Inflammatory macrophage (primary cell): ENCODE results near the gene RHEB.

Experiments used
- DNase-seq, 2 donors: peaks; one replicate each; pipeline ENCODE4 v3.0.0-alpha.2; 2020 to 2022

Gene RHEB

DNA sequence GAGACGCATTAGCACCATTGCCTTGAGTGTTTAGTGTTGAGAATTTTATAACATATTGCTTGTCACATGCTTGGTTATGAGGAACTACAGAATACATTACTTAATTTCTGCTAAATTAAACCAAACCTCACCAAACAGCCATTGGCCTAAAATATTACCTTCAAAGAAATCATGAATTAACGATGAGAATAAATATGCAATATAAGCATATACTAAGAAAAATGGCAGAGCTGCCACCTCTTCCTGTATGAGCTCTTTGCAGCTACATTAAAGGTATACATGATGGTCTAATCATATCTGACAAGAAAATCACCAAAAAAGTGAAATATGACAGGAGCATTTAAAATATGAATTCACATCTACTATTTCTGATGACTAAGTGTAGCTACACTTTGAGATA, 5.2 kb upstream of the RHEB start:
- DNase-seq, result peak in 1 of 2 donors; percentile 32

DNA sequence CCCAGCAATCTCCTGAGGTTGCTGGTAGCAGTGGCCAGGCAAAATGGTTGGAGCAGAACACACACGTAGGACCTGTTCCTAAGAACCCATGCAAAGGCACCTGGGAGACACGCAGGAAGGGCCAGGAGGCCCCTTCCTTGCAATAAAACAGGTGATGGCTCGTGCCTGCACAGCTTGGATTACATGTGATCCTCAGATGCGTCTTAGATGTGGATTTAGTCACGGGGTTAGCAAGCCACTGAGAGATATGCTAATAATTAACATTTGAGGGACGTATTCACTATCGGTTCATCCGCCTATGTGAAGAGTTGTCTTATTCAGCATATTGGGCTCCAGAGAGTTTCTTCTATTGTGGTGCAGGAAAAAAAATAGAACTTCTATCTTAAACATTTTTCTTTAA, 4.6 kb upstream of the RHEB start:
- DNase-seq, result no peak

DNA sequence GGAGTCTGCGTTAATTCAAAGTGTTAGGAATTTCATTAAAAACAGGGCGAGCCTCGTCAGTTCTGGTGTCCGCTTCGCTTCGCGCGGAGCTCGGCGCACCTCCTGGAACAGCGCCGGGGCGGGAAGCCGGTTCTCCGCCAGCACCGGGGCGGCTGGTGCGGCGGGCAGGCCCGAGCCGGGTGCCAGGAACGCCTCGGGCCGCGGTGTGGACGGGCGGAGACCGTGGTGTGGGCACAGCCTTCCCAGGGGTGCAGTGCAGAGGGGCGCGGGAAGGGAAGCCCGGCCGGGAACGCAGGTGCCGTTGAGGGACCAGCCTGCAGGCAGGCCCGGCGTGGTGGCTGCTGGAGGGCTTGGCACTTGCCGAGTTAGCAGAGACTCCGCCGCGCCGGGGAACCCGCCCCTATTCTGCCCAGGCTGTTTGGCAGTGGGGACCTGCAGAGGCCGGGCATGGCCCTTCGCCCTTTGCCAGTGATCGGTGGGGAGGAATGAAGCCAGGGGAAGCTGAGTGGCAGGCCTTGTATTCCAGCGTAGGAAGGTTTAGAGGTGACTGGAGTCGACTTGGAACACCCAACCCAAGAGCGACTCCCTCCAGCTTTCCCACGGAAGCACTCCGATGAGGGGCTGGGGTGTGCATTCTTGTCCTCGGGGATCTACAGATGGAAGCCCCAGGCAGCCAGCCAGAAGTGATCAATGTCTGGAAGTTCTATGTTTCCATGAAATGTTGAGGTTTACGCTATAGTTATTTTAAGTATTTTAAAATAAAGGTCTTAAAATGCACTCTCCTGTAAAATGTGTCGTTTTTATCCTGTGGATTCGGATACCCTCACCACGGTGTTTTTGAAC, 945 bp upstream of the RHEB start:
- peak; percentile 22 to 42 for DNase-seq

DNA sequence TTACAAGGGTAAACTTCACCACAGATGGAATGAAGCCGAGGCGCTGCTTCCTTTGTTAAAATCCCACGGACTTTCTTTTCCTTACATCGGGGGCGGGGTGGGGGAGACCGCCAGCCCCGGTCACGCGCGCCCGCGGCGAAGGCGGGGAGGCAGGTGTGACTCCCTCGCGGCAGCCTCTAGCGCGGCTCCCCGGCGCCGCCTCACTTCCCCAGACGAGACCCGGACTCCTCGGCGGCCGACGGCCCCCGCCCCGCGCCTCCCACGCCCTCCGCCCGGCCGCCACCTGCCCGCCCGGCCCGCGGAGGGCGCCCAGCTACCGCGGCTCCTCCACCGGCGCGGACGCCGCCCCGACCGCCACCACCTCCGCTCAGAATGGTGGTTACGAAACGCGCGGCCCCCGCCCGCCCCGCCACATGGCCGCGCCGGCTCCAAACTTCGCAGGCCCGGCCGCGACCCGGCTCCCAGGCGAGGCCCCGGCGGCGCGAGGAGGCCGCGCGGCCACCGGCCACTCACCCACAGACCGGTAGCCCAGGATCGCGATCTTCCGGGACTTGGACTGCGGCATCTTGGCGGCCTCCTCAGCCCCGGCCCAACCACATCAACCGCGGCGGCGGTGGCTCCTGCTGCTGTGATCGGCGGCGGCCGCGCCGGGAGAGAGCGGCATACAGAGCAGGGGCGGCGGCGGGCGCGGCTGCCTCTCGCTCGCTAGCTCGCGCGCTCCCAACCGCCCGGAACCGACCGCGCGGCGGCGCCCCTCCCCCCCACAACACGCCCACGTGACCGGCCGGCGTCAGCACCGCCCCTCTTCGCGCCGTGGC, 539 bp downstream of the RHEB start:
- DNase-seq, result peak; percentile 44 to 86

DNA sequence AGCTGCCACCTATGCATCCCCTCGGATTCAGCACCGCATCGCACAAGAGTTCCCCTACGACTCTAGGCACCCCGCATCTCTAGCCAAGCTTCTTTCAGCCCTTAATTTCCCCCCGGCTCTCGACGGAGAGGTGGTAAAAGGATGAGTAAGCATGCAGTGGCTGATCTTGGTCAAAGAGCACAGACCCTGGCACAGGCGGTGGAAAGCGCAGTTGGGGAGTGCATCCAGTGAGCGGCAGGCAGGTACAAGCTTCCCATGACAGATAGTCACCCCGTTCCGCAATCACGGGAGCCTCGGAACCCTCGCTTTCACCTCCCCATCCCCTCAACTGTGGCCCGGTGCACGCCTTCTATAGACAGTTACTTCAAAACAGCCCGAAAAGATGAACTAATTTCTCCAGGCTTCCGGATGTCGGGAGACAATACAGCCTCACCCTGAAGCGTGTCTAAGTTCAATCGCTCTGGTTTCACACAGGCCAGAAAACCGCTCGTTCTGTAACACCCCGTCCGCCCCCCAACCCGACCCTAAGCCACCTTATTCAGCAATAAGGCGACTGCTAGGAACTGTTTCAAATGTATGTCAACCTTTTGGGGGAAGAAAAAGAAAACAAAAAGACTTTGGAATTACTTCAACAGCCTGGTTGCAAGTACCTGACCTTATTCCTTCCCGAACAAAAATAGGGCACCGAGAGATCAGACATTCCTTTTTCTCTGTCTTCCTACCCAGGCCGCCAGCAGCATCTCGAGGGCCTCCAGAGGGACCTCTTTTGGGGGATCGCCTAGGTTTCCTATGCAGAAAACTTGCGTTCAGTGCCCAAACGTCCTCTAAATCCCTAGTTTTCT, 1.4 kb downstream of the RHEB start:
- peak; percentile 44 to 45 for DNase-seq

DNA sequence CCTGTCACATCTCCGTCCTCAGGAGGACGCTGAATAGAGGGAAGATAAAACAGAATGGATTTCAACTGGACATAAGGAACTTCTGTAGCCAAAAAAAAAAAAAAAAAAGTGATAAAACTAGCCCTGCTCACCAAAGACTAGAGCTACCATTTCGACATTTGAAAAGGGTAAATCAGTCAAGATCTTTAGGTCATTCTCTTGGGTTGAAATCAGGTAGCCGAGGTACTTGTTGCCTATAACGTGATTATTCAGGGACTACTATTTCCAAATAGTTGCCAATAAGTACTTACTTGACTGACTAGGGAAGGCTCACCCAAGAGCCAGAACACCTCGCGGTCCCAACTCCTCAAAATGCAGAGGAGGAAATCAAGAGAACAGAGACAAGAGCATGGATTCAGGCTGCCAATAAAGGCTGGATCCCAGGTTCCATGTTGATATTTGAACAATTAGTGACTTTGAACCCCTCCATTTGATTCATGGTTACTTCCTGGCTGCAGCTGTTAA, 2.0 kb downstream of the RHEB start:
- DNase-seq, result no peak

DNA sequence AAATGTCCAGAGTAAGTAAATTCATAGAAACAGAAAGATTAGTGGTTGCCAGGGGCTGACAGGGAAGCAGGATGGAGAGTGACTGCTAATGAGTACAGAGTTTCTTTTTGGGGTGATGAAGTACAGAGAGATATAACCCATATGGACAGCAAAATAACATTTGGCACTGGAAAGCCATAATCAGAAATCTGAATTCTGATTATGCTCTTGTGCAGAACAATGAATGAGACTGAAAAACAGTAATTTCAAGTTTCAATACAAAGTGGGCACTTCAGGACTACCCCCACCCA, 4.5 kb downstream of the RHEB start:
- DNase-seq, result no peak

DNA sequence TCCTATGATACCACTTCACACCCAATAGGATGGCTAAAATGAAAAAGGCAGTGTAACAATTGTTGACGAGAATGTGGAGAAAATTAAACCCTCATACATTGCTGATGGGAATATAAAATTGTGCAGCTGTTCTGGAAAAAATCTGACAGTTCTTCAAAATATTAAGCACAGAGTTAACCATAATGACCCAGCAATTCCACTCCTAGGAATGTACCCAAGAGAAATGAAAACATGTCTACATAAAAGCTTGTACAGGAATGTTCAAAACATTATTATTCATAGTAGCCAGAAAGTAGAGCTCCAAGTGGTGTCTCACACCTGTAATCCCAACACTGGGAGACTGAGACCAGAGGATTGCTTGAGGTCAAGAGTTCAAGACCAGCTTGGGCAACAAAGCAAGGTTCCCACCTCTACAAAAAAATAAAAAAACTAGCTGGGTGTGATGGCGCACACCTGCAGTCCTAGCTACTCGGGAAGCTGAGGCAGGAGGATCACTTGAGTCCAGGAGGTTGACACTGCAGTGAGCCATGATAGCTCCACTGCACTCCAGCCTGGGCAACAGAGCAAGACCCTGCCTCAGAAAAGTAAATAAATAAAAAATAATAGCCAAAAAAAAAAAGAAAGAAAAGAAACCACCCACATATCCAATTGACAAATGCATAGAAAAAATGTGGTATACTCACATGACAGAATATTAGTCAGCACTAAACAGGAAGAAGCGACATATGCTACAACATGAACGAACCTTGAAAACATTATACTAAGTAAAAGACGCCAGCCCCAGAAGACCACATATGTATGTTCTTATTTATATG, 5.0 kb downstream of the RHEB start:
- DNase-seq, result peak; percentile 55 to 72

DNA sequence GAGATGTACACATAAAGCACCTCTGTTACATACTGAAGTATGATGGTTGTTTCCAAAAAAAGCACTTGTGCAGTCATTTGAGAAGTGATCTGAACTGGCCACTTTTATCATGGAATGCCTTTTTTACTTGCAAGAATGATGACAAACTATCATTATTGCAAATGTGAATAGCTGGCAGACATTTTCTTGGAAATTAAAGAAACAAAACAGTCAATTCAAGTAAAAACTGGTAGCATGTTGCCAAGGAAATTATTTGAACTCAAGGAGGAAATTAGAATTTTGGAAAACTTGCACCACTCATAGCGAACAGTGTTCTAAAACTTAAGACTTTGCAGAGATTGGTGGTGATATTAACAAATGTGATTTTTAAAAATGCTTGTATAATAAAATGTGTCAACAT, 6.6 kb downstream of the RHEB start:
- no peak for DNase-seq

DNA sequence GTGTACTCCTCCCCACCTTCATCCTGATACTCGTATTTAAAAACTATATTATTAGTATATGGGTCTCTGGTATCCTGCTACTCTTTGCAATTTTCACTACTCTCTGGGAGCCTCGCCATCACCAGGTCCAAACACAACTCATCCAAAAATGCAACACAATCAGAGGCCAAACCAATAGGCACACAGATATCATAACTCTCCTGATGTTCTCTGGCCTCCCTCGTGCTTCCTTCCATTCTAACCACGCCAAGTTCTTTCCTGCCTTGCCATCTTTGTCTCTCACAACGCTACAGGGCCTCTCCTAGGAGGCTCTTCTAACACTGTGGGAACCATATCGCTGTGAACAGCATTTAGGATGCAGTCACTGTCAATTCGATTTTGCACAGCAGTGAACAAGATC, 7.3 kb downstream of the RHEB start:
- DNase-seq, result no peak

DNA sequence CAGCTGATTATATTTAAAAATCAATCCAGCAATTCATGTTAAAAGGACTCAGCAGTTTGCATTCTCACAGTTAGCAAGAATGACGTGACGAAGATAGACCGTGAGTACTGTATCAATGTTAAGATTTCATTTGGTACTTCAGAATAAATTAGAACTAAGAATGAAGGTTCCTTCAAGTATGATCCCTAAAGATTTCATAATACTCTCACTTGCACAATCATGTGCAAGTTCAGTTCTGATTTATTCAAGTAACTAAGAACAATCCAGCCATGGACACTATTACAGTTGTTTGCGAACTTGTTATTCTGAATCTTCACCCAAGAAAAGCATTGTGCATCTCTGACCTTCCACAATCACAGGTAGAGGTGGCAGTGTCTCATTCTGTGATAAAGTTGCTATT, 7.7 kb downstream of the RHEB start:
- peak; percentile 19 to 78 for DNase-seq

DNA sequence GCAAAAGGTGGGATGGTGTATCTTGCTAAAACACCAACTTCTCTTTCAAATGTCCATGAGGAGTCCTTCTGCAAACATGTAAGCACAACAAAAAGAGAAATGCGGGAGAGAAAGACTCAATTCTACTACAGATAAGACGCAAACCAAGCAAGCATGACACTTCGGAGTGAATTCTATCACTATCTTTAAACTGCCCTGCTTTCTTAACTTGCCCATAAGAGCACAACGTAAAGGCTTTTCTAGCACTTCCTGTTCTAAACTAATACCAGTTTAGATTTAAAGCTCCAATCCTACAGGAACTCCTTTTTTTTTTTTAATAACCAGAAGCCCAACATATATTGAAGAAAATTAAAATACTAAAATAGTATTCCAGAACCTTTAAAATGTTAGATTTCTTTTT, 8.4 kb downstream of the RHEB start:
- DNase-seq, result no peak

DNA sequence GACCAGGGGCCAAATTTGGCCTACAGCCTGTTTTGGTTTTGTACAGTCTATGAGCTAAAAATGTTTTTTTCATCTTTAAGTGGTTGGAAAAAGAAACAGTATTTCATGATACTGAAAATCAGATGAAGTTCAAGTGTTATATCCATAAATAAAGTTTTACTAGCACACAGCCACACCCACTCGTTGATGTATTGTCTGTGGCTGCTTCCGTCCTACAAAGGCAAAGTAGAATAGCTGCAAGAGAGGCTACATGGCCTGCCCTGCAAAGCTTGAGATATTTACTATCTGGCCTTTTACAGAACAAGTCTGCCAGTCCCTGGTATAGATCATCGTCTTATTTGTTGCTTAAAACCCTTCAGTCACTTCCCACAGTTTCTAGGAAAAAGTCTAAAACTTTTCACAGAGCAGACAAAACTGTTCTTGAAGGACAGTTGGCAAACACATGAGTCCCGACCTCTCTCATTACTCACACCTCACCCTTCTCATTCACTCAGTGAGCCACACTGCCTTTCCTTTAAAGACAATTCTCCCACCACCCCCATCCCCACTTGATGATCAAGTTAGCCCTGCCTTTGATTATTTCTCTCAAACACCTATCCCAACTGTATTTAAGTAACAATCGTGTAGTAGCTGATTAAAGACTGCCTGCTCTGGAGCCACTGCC, 9.9 kb downstream of the RHEB start:
- no peak for DNase-seq

DNA sequence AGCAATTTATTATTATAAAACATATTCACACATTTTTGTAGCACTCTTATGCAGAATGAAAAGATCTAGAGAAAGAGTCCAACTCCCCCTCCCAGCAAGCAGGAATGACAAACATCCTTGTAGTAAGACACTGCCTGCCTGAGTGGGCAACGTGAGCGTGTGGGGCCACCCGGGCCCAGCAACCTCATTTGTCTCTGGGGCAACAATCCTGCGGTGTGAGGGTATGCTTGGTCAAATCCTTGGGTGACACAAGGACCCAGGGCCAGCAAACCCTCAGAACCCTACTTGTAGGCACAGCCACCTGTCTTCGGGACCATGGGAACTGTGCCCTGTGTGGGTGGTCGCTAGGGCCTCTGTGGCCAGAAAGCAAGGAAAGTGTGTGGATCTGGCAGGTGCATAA, 10.7 kb downstream of the RHEB start:
- peak in 1 of 2 donors; percentile 29 for DNase-seq

DNA sequence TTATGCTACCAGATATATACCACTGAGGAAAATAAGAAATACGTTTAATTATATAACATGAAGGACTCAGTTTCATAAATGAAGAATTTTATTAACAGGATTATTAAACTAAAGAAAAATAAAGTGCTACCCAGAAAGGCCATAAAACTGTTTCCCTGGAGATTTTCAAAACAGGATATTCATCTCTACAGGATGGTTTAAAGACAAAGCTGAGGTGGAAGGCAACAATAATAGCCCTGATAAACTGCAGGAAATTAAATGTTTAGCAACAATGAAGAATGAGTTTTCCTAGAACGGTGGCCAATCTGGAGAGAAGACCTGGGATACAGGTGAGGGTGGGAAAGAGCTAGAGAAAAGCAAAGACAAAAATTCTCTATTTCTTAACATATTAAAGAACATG, 11.9 kb downstream of the RHEB start:
- DNase-seq, result no peak

DNA sequence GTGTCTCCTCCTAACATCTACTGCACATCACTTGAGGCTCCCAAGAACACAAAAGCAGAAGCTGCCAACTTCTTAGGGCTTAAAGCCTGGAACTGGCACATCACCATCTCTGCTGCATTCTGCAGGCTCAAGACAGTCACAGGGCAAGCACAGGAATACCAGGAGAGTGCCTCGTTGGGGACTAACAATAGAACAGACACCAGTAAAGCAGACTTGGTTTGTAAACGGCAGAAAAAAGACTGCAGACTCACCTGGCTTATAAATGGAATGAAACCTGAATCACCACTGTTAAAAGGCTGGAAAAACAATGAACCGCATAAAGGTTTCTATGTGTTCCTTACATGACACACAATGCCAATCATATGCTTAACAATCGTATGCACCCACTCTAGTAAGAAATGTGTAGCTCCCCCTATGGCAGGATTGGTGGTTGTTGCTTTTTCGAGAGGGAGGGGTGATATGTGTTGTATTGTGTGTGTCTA, 12.8 kb downstream of the RHEB start:
- peak in 1 of 2 donors; percentile 22 for DNase-seq

DNA sequence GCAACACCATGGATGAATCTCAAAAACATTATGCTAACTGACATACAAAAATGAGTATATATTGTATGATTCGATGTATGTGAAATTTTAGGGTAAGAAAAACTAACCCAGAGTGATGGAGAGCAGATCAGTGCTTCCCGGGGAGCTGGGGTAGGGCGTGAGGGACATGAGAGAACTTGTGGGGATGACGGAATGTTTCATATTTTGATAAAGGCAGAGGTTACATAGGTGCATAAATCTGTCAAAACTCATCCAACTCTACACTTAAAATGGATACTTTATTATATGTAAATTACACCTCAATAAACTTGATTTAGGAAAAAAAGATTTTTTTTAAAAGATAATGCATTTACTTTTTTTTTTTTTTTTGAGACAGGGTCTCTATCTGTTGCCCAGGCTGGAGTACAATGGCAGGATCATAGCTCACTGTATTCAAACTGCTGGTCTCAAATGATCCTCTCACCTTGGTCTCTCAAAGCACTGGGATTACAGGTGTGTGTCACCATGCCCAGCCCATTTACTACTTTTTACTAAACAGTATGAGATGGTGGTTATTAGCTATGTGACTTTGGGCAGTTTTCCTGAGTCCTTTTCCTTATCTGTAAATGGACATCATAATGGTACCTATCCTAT, 13.7 kb downstream of the RHEB start:
- DNase-seq, result no peak

DNA sequence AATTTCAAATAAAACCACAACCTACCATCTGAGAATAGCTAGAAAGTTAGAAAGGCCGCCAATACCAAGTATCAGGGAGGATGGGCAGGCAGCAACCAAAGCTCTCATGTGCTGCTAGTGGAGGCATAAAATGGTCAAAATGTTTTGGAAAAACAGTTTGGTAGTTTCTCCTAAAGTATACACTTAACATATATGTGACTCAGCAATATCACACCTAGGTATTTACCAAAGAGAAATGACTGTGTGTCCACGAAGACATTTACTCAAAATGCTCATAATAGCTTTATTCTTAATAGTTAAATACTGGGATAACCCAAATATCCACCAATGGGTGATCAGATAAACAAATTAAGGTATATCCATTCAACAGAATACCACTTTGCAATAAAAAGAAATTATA, 14.3 kb downstream of the RHEB start:
- DNase-seq, result no peak

DNA sequence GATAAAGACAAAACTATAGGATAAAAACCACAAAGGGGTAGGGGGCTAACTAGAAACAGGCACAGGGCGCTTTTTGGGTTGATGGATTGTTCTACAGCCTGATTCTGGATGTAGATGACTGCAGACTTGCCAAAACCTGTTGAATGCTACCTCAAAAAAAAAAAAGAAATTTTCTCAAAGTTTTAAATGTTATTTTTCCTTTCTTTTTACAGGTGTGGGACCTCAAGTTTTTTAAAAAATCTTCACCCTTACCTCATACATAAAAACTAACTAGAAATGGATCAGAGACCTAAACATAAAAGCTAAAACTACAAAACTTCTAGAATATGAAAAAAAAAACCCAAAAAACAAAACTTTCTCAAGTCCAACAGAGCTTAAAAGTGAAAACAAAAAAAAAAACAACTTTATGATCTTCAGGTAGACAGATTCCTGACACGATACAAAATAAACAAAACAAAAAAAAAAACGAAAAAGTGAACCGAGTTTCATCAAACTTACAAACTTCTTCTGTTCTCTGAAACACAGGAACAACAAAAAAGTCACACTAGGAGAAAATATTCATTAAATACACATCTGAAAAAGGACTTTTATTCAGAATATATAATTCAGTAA, 14.9 kb downstream of the RHEB start:
- no peak for DNase-seq
